GM18505 (cell line): ENCODE measurements around the gene FDXR.

Experiments used
- ATAC-seq: cut with Tn5 transposase; IDR thresholded peaks from one replicate; pipeline ENCODE4 v1.9.1; 2021; ENCODE audit not compliant: unreplicated experiment
- POLR2A ChIP-seq: IDR thresholded peaks from 4 replicates; pipeline ENCODE4 v1.6.1; 2011; ENCODE audit warnings: borderline replicate concordance; ENCODE audit not compliant: insufficient read depth, insufficient read length; ENCODE audit errors: extremely low read depth

Gene FDXR

DNA sequence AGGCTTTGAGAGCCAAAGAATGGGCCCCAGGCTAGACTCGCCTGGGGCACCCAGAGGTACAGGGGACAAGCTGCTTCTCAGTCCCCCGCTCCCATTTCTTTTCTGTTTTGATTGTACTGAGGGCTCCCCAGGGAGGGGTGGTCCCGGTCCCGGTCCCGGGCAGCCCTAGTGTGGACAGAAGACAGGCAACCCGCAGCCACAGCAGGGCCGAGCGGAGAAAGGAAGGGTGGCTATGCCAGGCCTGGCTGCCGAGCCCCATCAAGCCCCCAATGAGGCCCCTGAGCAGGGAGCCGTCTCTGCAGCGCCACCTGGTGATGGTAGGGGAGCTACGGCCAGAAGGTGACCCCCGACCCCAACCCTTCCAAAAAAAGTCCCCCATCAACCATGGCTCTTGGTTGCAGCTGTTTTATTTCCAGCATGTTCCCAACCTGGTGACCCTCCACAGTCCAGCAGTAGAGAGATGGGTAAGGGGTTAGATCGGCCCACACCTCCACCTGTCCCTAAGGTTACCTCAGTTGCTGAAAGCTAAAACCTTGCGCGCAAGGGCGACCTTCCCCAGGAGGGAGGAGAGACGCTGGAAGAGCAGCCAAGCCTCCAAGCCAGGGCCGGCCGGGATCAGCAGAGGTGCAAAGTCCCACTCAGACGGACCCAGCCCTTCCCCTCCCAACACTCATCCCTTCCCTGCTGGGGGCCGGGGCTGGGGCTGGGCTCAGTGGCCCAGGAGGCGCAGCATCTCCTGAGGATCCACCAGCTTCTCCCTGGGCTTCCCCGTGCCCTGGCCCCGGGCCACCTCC, 10.5 kb downstream of the FDXR start:
- no peak for TF ChIP-seq POLR2A
- no peak for ATAC-seq

DNA sequence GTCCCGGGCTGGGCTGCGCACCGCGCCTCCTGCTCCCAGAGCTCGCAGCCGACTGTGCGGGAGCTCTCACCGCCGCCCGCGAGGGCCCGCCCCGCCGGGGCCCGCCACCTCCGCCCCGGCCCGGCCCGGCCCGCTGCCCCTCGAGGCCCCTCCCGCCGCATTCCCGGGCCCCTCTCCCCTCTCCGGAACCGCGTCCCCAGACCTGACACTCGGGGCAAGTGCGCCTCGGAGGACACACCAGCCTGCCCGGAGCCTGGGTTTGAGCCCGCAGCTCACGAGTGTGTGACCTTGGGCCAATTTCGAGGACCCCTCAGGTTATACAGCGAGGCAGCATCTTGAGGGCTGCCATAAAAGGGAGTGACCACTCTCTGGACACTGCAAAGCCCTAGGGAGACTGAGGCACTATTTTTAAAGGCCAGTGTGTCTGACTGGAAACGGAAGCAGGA, 11.1 kb downstream of the FDXR start:
- TF ChIP-seq POLR2A: no peak
- ATAC-seq: no peak

DNA sequence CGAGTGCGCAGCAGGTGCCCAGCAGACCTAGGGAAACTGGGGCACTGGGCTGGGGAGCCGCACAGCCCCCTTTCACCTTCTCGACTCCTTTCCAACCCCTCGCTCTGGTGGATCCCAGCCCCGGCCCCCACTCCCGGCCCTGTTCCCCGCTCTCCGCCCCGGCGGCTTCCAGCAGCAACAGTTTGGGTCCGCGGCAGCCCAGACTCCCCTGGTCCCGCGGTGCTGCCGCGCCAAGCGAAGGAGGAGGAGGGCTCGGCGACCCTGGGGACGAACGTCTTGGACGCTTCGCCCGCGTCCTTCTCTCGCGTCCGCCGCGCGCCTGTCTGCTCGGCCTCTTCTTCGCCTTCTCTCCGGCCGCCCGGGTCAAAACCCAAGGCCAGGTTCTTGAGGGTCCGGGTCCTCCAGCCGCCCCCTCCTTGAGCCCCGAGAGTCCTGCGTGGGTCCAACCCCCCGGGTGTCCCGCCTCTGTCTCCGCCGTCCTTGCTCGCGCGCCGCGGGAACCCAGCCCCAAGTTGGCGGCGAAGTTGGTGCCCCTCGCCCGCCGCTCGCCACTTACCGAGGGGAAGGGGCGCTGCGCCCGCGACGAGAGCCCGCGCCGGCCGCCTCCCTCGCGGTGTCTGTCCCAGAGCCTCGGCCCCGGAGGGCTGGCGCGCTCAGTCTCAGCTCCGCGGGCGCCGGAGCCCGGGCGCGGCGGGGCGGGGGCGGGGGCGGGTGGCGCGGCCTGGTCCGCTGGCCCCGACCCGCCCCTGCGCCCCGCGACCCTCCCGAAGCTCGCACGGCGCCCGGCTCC, 11.7 kb downstream of the FDXR start:
- ATAC-seq: no peak
- TF ChIP-seq POLR2A: no peak

DNA sequence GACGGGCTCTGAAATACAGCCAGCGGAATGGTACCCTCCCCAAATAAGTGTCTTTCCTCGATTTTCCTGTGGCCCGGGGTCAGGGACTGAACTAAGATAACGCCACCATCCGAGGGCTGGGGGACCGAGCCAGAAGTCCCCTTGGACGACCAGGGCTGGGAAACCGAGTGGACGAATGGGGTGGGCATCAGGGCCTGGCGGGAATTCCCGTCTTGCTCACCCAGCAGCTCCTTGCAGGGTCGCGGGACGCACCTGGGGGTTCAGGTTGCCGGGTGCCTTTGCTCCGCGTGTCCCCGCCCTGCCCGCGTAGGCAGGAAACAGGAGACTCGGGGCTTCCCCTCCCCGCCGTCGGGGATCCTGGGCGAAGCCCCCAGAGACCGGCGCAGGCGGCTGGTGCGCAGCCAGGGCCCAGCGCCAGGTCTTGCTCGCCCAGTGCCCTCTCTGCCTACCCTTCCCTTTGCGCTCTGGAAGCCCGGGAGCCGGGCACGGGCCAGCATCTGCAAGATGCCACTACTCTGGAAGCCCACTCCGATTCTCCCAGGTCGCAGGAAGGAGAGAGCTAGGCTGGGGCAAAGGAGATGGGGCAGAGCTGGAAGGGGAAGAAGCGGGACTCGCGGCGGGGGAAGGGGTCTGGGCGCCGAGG, 12.4 kb downstream of the FDXR start:
- ATAC-seq: no peak
- no peak for TF ChIP-seq POLR2A

DNA sequence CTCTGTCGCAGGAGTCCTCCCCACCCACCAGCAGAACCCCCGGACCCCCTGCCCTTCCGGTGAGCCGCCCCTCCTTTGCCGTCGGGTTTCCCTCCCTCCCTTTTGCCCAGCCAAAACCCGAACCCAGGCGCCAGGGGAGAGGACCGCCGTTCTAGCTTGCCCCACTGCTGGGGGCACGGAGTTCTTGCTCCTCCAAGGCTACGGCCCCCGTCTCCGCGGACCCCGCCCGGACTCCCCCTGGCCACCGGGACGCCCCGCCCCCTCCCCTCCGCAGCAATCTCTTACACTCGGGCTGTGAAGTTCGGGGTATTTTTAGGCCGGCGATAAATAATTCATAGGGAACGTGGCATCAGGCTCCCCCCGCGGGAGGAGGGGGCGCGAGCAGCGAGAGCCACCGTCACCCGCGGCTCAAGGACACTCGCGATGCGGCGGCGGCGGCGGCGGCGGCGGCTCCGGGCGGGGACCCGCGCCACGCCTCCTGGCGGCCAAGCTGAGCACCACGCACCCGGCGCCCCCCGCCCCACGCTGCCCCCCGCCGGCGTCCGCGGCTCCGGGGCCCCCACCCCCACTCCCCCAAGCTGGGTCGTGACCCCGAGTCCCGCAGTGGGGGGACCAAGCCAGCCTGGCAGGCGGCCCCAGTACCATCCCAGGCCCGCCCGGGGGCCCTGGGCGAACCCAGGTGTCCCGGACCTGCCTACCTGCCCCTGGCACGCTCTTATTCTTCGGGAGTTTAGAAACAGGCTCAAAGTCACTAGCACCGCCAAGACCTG, 13.2 kb downstream of the FDXR start, which contains the start of gene GRIN2C:
GRIN2C (minus strand) TSS at position 427 of the 770 bp plus-strand sequence. CDS start 4,793 bp downstream, outside the sequence.
- no peak for ATAC-seq
- TF ChIP-seq POLR2A: no peak

DNA sequence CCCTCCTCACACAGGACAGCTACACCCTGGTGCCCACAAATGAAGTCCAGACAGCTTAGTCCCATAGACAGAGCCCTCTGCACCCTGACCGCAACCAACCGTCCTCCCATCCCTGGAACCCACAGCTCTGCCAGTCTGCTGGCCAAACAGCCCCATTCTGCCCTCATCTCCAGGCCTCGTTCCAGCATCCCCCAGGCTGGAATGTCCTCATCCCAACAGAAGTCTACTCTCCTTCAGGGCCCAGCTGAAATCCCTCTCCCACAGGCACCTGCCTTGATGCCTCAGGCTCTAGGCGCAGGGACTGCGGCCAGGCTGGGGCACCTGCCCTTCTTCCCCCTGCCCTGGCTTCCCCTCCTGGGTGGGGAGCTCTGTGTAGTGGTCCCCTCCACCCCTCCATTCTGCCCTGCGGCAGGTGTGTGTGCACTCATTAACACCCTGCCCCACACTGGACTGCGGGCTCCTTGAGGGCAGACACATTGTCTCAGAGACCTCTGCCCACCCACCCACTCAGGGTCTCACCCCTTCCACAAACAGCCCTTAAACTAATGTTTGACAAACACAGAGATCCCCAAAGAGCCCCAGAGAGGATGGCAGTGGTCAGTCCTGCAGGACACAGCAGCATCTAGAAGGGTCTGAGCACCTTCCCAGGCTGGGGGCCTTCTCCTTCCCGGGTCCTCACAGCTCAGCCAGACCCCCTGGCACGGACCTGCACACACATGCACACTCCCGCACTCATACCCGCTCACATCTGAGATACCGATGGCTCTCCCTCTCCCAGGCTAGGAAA, 13.9 kb downstream of the FDXR start:
- no peak for ATAC-seq
- no peak for TF ChIP-seq POLR2A

DNA sequence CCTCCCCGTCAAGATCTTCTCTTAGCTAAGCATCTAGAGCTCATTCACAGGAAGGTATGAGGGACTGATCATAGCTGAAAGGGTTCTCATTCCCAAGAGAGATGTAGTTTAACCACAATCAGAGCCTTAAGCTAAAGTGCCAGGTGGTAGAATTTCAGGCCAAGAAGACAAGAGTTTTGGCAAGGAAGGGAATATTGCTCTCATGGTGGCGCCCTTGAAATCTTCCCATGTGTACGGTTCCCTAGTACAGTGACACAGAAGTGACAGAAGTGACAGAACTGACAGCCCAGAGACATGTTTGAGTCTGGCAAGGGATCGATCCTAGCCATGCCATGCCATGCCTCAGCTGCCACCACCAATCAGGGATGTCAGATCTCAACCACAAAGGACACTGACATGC, 15.6 kb downstream of the FDXR start:
- no peak for ATAC-seq
- no peak for TF ChIP-seq POLR2A

DNA sequence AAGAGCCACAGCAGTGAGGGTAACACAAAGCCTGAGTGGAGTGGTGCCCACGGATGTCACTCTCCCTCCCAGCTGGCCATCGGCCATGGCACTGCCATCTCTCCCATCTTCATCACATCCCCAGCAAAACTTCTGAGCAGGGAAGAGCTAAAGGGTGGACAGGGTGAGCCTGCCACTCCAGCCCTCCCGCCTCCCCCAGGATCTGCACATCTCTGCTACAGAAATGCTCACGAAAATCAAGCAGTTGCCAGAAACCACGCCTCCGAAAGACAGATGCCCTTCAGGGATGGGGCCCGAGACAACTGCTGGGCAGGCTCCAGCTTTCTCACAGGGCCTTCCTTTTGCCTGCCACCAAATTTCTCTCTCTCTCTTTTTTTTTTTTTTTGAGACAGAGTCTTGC, 16.7 kb downstream of the FDXR start:
- no peak for ATAC-seq
- no peak for TF ChIP-seq POLR2A

DNA sequence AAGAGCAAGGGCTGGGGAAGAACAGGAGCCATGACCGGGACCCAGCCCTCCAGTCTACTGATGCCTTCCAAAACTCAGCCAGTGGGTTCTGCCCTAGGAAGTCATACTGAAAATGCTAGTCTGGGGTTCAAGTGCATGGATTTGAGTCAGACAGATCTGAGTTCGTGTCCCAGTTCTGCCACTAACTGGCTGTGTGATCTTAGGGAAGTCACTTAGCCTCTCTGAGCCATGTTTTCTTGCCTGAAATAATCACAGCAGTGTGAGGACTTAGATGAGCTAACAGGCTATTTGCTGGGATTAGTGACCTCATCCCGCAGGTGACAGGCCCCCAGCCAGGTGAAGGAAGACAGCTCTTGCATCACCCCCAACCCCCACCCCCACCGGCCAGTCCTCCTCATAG, 17.5 kb downstream of the FDXR start:
- ATAC-seq: no peak
- TF ChIP-seq POLR2A: no peak

DNA sequence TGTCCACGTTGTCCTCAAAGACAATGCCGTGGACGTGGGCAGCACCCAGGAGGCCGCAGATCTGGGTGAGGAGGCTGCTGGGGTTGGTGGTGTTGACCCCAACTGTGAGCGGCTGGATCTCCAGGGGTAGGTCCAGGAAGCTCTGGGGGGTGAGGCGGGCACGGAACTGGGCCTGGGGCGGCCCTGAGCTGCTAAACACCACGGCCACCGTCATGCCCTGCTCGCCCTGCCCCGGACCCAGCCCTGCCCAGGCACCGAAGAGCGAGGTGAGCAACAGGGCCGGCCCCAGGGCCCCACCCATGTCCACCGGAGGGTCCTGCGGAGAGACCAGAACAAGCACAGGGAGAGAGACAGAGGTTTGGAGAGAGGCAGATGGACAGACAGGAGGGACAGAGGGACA, 18.0 kb downstream of the FDXR start:
- no peak for TF ChIP-seq POLR2A
- no peak for ATAC-seq

DNA sequence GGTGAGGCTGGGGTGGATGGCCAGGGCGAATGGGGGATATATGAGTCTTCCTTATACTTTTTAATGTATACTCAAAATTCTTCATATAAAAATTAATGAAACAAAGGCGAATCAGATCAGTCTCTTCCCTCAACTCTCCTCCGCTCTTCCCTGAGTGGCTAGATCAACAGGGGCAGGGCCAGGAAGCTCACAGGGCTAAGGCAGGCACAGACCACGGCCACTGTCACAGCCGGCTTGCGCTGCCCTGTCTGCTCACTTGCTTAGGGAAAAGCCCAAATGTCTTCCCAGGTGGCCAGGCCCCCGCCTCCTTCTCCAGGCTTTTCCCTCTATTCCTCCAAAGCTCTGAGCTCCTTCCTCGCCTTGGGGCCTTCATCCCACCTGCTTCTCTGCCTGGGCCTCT, 19.1 kb downstream of the FDXR start:
- ATAC-seq: no peak
- no peak for TF ChIP-seq POLR2A

DNA sequence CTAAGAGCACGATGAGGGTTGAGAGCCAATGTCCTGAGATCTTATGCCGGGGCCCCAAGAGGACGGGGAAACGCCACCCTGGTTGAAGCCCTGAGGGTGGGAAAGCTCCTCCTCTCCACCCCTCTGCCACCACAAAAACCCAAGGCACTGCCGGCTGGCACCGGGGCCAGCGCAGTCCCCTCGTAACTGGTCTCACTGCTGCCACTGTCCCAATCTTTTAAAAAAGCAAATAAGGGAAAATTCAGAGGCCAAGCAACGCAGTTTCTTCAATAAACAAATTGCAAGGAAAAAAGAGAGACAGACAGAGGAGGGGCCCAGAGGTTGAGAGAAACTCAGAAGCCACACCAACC, 19.8 kb downstream of the FDXR start:
- no peak for TF ChIP-seq POLR2A
- ATAC-seq: no peak
